ENCODE results near the gene PPP1R12A.

DNA sequence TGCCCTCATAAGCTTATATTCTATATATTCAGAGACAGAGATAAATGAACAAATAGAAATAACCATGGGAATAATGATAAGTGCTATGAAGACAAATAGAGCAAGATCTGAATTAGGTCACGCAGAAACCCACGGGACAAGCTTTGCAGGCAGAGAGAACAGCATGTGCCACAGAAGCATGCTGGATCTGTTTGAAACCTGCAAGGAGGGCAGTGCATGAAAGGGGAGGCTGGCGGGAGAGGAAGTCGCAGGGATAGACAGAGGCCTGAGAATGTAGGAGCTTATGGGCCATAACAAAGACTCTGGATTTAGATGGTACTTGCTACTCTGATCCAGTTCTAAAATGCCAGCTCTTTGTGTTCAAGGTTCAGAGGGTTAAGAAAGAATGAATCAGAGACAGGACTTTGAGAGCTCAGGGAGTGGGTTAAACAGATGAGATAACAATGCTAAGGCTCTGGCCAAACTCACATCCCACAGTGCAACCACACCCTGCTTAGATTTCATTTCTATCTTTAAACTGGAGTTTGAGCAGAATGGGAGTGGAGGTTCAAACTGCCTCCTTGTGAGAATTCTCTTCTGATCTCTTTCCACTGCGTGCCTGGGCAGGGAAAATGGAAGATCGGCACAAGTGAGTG, 49.2 kb upstream of the PPP1R12A start:
- TF ChIP-seq YY1 (IDR thresholded peaks at IDR 0.05; ENCODE audit: insufficient read depth, insufficient read length) (no peak), SUZ12 (IDR thresholded peaks at IDR 0.05; ENCODE audit: extremely low read depth, insufficient read depth, insufficient read length) (no peak), ZNF274 (IDR thresholded peaks at IDR 0.05; ENCODE audit: low read depth, low read length) (no peak)

All from NT2/D1 (cell line).